Stimulated activated CD8-positive, alpha-beta memory T cell treated with anti-CD3 and anti-CD28 coated beads, Interleukin-7, amount 100 ng/mL, for 4 hours (primary cell): Measurements from ENCODE around the gene ANP32A.

ENCODE experiments used
- DNase-seq, 2 donors: peaks; one replicate each; pipeline ENCODE4 v3.0.0-alpha.2; 2020; ENCODE audit warnings: low read depth in 2 of 2

Gene ANP32A

DNA sequence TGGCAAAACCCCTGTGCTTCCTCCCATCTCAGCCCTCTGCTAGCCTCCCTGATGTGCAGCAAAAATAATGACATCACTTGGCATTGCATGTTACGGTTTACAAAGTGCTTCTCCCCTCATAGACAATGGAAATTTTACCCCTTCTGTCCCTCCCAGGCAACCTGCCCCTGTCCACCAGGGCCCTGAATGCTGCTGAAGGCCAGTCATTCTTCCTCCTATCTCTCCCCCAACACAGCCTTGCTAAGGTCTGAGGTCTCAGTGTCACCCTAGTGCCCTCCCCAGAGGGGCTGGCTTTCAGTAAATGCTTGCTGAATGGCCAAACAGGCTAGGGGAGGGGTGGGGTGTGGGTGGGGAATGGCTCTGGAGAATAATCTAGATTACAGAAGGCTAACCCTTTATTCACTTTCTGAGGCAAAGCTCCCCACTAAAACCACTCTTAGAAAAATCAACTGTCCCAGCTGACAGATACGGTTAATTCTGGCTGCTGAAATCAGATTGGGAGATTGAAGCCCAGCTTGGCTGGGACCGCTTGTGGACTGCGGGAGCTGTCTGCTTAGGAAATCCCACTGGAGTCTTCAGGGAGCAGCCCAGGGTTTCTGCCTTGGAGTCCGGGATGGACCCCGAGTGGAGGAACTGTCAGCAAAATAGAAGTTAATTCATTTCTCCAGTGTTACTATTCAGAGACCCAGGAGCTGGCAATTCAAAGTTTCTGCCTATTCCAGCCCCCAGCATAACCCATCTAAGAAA lies 22.9 kb downstream of the ANP32A start:
- DNase-seq: no peak

GRCh38 chr15:68797191-68797590 lies 23.5 kb downstream of the ANP32A start:
- no peak for DNase-seq

DNA sequence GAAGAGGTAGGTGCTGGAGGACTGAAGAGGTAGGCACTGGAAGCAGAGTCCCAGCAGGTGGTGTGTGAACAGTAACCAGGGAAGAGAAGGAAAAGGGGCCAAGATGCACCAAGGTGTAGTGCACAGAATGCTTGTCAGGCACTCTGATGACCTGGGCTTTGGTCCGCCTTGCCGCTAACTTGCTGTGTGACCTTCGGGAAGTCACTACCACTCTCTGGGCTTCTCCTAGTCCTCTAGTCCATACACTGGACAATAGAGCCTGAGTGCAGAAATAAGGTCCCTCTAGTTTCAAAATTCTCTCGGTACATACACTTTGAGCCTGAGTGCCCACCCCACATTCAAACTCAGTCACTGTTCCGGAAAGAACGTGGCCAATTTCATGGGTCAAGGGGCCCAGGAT lies 24.1 kb downstream of the ANP32A start:
- DNase-seq: no peak

DNA sequence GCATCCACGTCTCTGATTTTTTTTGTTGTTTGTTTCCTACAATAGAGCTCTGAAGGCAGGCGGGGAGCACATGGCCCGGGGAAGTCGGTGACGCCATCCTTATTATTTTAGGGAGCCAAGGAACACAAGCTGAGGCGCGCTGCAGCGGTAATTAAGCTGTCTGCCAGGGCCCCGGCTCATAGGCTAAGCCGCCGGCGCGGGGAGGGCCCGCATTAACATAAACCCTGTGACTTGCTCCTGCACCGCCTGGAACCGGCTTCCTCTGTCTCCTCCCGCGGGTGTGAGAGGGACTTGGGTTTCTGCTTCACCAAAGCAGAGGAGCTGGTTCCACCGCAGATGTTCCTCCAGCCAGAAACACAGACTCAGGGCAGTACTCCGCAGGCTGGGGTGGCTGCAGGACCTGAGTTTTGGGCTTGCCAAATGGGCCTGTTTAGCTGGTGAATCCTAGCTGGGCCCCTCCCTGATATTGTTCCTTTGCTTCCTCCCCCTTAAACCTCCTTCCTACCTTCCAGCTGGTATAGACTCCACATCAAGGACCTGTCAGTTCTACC lies 25.3 kb downstream of the ANP32A start:
- peak; percentile 31 to 46 for DNase-seq

DNA sequence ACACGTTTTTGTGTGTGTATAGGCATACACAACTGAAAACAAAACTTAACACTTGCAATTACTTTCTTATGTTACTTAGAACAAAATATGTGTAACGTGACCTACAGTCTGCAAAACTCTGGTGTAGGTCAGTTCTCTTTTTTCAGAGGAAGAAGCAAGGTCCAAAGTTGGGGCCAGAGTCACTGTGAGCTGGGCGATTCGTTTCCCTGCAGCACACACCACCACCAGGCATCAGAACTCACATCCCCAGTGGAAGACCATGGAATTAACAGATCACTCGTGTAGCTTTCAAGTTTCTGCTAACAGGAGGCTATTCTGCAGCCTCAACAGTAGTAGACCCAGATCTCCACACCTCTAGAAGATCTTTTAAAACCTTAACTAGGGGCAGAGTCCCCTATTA lies 25.8 kb downstream of the ANP32A start:
- DNase-seq: no peak

- no peak for DNase-seq
These were observed 26.4 kb downstream of the ANP32A start for GRCh38 chr15:68794307-68794706.

DNA sequence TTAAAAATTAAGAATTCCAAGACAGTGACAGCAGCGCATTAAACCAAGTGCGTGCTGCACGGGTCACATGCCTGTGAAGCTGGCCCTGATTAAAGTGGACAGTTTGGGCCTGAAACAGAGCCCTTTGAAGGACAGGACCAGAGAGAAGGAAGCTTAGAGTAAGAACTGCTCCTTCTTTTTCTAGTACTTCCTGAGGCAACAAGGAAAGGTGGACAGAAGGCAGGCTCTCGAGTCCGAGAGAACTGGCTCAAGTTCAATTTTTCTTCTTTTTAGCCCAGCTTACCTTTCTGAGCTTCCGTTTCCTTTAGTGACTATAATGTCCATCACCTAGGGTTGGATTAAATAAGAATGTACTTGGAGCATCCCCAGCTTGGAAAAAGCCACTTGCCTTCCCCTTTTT lies 26.9 kb downstream of the ANP32A start:
- no peak for DNase-seq

- no peak for DNase-seq
These were observed 27.6 kb downstream of the ANP32A start for GRCh38 chr15:68792901-68793766.

GRCh38 chr15:68791431-68792283 lies 29.0 kb downstream of the ANP32A start:
- DNase-seq: peak; percentile 54 to 58

GRCh38 chr15:68790910-68791309 lies 29.8 kb downstream of the ANP32A start:
- DNase-seq: no peak

DNA sequence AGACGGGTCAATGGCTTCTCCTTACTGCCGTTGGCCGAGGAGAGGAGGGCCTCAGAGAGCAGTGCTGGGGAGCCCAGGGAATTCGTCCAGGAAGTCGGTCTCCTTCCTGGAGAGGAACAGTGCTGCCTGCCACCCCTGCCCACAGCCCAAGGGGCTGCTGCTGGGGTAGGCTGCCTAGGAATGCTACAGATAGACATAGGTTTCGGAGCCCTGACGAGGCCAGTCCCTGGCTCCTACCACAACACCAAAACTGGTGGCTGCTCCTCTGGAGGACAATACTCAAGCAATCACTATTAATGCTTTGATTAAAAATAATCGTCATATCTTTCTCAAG lies 30.5 kb downstream of the ANP32A start:
- no peak for DNase-seq

GRCh38 chr15:68789534-68790241 lies 31.0 kb downstream of the ANP32A start:
- DNase-seq: no peak

GRCh38 chr15:68789091-68789490 lies 31.6 kb downstream of the ANP32A start:
- no peak for DNase-seq

- no peak for DNase-seq
These were observed 32.5 kb downstream of the ANP32A start for GRCh38 chr15:68788264-68788624.

GRCh38 chr15:68787609-68788263 lies 33.0 kb downstream of the ANP32A start:
- no peak for DNase-seq

DNA sequence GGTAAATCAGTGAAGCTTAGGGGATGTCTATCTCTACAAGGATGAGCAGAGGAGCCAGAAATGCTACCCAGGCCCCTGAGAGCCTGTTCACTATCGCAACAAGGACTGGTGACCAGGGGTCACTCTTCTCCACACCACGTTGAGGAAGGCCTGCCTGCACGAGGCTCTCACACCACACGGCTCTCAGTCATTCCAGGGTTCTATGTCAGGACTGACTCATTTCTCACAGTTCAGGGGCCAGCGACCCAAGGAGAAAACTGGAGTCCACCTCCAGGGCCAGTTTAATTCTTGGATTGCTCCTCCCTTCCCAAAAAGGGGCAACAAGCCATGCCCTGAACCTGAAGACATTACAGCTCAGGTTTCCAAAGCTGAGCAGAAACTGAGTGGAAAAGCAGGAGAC lies 33.9 kb downstream of the ANP32A start:
- DNase-seq: no peak

GRCh38 chr15:68785541-68785940 lies 35.2 kb downstream of the ANP32A start:
- DNase-seq: no peak

GRCh38 chr15:68784206-68784605 lies 36.5 kb downstream of the ANP32A start:
- no peak for DNase-seq

DNA sequence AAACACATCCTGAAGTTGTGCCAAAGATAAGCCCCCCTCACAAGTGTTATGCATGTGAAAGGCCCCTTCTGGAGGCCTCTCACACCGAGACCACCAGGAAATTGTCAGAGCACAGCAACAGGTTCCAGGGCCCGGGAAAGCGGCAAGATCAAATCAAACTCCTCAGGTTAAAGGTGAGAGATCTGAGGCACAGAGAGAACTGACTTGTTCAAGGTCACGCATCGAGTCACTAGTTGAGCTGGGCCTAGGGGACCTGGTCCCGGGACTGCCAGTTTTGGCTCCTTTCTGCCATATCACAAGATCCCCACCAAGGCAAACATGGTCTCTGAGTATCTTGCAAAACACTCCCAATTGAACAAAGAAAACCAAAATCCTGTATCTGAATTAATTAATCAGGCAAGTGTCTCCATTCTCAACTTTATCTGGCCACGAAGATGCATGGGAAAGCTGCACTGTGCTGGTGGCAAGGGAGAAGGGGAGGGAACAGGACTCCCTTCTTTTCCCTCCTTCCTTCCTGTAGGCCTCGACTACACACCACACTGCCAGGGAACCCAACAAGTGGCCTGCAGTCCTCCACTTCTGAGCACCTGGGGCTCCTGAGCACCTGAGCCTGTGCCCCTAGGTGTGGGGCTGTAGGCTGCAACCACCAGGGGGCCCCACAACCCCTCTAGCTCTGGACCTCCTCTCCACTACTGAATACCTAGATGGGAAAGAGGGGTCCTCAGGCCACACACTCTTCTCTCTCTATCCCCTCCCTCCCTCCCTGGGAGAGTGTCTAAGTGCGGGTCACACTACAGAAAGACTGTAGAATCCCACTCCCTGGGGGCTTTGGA lies 37.3 kb downstream of the ANP32A start:
- peak; percentile 29 to 45 for DNase-seq

GRCh38 chr15:68782589-68783161 lies 38.0 kb downstream of the ANP32A start:
- DNase-seq: no peak
